IPS-18c (cell line): ENCODE data around the gene CDH2.
"Not testable (repeated sequence)": the region's sequence is repeated elsewhere in the genome, so short reads cannot be mapped to it uniquely, and the experiment has no call there.

Experiments
- H3K4me3 ChIP-seq: 2 replicates; pipeline ENCODE4 v1.7.0; 2013; ENCODE audit warnings: low read depth, mild to moderate bottlenecking, low read length, moderate library complexity; ENCODE audit not compliant: insufficient read depth
- H3K9me3 ChIP-seq: one replicate; pipeline ENCODE4 v1.6.1; 2013; ENCODE audit warnings: mild to moderate bottlenecking, low read length, moderate library complexity; ENCODE audit not compliant: control insufficient read depth, insufficient read depth

The CDH2 gene

GRCh38 chr18:27948986-27949385 lies 227.9 kb downstream of the CDH2 start:
- Histone ChIP-seq H3K4me3 (no peak overlapping the region), H3K9me3 (no peaks in the 10 kb centered on the region)

GRCh38 chr18:27942706-27943105 lies 234.2 kb downstream of the CDH2 start:
- no peaks in the 10 kb centered on the region for H3K9me3 ChIP-seq
- H3K4me3 ChIP-seq: no peak overlapping the region

DNA sequence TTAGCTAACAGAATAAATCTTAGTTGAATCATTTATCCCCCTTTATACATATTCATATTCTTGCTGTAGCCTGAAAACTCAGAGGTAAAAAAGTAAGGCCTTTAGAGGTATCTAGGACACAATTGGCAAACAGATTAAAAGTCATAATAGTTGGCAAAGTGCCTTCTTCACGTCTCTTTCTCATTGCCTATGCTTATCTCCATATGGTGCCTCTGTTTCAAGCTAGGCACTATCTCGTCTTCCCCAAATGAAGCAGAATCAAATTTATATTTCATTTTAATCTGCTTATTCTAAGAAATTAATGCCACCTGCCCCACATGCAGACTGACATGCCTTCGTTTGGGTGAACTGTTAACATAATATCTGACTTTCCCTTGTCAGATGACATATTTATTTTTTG lies 245.4 kb downstream of the CDH2 start:
- H3K4me3 ChIP-seq: no peak overlapping the region

DNA sequence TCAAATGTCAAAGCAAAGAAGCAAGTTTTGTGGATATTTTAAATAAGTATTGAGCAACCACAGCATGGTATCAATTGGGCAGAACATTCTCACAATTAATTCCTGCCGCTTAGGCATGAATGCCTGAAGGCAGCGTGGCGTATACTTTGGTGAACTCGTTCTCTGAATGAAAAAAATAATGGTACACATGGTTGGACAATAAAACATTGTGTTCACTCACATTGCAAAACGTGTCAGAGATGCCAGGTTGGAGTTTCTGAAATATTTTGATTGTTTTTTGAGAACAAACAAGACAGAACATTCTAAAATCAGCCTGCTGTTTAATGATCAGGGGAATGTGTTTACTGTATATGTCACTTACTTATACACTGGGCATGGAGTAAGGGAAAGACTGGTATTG lies 254.2 kb downstream of the CDH2 start:
- no peaks in the 10 kb centered on the region for H3K9me3 ChIP-seq
- no peak overlapping the region for H3K4me3 ChIP-seq

More for the DNA sequence above, 245.4 kb downstream of the CDH2 start:
- no peaks in the 10 kb centered on the region for H3K9me3 ChIP-seq

- H3K9me3 ChIP-seq: no peaks in the 10 kb centered on the region
- H3K4me3 ChIP-seq: no peak overlapping the region
Measured at GRCh38 chr18:27921904-27922751, 254.8 kb downstream of the CDH2 start.

DNA sequence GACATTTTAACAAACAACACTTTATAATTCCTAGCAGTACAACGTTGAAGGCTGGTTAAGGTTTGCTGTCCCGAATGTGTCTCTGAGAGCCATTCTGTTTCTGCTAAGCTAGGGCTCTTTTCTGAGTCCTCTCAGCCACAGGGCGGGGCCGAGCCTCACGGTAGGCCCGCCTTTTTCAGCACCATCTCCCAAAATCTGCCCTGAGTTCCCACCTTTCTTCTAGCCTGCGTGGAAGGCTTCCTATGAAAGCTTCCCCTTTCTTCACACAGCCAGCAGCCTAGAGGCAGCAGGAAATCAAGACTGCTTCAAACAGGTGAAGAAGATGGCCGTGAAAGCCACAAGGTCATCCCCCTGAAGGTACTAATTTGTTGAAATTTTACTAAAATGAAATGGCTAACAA lies 255.5 kb downstream of the CDH2 start:
- H3K4me3 ChIP-seq: no peak overlapping the region
- H3K9me3 ChIP-seq: no peaks in the 10 kb centered on the region

- no peaks in the 10 kb centered on the region for H3K9me3 ChIP-seq
- H3K4me3 ChIP-seq: no peak overlapping the region
Measured at GRCh38 chr18:27920836-27921235, 256.1 kb downstream of the CDH2 start.

DNA sequence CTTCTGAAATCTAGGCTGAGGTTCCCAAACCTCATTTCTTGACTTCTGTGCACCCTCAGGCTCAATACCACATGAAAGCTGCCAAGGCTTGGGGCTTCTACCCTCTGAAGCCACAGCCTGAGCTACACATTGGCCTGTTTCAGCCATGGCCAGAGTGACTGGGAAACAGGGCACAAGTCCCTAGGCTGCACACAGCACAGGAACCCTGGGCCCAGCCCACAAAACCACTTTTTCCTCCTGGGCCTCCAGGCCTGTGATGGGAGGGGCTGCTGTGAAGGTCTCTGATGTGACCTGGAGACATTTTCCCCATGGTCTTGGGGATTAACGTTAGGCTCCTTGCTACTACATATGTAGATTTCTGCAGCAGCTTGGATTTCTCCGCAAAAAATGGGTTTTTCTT lies 270.7 kb downstream of the CDH2 start:
- not testable (repeated sequence) for H3K9me3 ChIP-seq, H3K4me3 ChIP-seq

GRCh38 chr18:27903906-27904305 lies 273.0 kb downstream of the CDH2 start:
- Histone ChIP-seq H3K4me3 (no peak overlapping the region), H3K9me3 (peaks cover 5% of the 10 kb centered on the region)

- H3K4me3 ChIP-seq: no peak overlapping the region
- H3K9me3 ChIP-seq: peaks cover 3% of the 10 kb centered on the region
Measured at GRCh38 chr18:27901424-27902226, 275.3 kb downstream of the CDH2 start.
